ENCODE measurements around the gene LRMDA.

Gene LRMDA

DNA sequence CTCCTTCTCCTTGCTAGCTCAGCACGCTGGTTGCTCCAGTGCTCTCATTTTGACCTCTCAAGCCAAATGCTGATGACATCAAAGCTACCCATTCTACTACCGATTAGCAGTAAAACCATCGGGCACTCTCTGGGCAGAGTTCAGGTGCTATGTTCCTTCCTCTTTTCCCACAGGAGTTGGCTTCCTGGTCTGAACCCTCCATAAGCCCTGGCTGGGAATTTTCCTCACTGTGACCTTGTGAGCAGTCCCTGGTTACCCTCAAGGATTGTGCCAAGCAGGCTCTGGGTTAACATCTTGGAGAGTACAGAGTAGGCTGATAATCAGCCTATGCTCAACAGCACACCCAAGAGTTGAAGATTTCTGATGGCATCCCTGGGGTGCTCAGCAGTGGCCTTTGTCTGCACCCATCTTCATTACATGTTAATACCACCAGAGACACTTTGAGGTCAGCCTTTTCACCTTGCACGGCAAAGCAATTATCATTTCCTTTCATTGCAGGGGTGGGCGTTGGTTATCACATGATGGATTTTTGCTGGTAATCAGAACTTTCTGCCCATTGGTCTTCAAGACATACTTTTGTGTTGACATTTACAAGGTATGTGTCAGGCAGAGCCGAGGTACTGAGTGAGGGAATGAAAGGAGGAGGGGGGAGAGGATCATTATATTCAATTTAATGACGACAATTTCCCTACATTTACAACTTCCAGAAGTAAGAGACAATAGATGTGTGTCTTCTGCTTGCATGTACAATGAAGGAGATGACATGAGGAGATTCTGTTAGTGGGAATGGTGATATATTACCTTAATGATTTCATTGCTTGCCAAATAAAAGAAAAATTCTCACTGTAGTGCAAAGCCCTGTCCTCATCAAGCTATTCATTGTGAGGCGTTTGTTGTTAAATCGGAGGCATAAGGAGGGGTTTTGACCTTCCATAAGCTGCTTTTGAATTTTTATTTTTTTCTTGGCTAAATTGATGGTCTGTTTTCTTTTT, 452.0 kb downstream of the LRMDA start:
- ATAC-seq = no peak

DNA sequence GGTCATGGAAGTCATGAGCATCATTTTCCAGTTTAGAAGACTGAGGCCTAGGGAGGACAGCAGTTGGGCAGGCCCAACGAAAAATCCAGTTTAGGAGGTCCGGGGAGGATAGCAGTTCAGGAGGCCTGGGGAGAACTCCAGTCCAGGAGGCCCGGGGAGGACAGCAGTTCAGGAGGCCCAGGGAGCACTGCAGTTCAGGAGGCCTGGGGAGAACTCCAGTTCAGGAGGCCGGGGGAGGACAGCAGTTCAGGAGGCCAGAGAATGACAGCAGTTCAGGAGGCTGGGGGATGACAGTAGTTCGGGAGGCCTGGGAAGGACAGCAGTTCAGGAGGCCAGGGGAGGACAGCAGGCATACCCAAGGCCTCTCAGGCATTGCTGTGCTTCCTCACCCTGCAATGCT, 453.4 kb downstream of the LRMDA start:
- ATAC-seq = no peak

DNA sequence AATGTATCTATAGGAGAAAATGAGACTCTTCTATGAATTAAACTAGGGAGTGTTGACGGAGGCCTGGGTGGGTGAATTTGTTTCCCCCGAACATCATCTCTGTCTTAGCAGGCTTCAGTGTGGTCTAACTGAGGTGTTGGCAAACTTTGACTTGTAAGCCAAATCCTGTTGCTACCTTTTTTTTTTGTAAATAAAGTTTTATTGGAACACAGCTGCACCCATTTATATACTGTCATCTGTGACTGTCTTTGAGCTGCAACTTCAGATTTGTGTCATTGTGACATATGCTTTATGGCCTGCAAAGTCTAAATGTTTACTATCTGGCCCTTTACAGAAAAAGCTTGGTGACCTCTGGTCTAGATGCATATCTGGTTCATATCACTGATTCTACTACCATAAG, 455.9 kb downstream of the LRMDA start:
- no peak for ATAC-seq

DNA sequence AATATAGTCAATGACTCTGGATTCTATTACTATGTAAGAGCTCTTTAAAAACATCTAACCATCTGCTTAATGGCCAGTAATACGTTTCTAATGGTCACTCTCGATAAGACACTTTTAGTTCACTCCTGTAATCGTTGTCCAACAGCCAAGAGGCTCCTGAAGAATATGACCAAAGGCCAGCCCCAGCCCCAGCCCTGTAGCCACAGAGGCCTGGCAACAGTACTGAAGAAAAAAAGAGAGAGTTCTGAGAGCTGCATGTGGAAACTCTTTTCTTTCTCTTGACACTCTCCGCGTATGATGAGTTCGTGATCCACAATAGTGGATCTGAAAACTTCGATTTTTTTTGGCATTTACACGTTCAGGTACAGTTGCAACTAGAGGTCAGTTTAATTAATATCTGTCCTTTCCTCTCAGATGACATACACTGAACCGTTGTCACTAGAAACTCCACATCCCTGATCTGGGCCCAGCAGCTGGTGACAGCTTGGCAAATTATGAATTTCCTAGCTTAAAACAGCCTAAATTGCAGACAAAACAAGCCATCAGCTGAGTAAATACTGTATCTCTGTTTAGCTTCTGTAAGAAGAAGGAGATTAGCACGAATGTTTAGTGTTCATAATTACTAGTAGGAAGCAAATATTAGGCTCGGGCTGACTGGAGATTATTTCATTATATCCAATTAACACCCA, 456.7 kb downstream of the LRMDA start:
- ATAC-seq = no peak

DNA sequence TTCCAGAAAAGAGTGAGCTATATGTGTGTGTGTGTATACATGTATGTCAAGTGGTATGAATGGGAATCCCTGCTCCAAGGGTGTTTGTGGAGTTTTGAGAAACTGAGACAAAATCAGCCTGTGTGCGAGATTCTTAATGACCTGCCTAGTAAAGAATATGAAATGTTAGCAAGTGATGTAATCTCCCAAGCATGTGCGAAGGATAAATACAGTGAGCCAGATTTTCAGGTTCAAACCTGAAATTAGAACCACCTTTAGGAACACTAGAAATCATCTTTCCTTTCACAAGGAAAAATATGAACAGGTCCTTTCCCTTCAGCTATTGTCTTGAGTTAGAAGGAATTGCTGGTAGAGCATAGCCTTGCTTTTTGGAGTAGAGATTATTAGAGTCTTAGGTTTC, 457.6 kb downstream of the LRMDA start:
- ATAC-seq = no peak

DNA sequence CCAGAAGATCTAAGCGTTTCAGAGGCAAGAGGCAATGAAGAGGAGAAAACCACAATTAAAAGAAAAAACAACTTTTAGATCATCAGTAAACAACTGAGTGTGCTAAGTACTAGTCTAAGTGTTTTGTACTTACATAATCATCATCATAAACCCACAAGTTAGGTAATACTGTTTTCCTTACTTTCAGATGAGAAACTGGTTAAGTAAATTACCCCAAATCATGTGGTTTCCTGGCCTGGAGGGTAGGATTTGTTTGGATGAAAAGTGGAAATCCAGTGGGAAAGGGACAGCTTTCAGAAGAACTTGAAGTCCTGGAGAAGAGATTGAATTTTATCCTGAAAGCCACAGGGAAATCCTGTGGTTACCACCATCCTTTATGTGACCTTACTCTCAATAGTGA, 463.3 kb downstream of the LRMDA start:
- no peak for ATAC-seq

DNA sequence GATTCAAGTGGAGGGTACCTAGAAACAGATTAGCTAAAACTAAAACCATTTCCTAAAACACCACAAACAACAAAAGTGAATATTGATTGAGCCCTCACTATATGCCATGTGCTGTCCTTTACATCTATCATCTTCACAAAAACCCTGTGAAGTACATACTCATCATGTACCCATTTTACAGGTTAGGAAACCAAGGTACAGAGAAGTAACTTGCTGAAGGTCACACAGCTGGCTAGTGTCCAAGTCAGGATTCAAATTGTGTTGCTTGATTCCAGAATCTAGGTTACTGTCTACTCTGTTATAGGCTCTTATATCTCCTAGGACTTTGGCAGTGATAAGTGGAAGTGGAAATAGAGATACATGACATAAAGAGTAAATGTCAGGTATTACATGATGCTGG, 463.8 kb downstream of the LRMDA start:
- ATAC-seq = no peak

DNA sequence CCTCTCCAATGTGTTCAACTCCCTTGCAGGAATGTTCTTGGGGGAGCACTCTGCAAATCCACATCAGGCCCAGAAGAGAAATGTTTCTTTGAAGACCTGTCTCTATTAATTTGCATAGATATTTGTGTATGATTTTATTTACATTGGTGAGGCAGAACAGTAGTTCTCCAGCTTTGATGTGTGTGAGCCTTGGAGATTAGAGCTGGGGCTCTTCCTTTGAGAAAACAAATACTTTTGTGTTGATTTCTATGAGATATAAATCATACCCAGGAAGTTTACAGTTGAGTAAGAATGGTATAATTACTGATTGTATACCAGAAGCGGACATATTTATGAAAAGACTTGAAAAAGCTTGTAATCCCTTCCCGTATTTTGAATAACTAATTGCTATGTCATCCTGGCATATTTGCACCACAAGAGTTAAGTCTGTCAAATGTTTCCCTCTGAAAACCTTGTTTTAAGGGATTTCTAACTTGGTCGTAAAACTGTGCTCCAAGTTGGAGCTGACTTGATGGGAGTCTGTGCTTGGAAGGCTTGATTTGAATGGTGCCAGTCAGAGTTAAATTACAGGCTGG, 468.5 kb downstream of the LRMDA start:
- ATAC-seq = no peak

DNA sequence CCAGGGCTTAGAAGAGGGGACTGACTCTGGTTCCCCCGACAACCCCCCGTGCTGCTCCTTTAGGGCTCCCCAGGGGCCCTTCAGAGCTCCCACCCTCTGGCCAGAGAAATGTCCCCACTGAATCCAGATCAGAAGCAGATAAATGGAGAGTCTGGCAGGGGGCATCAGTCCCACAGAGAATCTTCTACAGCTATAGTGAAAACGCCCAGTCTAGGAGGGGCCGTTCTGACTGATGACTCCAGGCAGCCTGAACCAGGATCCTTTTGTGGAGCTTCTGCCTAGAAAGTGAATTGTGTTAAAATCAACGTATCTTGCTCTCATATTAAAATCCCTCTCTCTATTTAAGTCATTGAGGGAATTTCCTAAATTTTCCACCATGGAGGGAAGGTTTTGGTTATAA, 471.4 kb downstream of the LRMDA start:
- ATAC-seq = no peak

DNA sequence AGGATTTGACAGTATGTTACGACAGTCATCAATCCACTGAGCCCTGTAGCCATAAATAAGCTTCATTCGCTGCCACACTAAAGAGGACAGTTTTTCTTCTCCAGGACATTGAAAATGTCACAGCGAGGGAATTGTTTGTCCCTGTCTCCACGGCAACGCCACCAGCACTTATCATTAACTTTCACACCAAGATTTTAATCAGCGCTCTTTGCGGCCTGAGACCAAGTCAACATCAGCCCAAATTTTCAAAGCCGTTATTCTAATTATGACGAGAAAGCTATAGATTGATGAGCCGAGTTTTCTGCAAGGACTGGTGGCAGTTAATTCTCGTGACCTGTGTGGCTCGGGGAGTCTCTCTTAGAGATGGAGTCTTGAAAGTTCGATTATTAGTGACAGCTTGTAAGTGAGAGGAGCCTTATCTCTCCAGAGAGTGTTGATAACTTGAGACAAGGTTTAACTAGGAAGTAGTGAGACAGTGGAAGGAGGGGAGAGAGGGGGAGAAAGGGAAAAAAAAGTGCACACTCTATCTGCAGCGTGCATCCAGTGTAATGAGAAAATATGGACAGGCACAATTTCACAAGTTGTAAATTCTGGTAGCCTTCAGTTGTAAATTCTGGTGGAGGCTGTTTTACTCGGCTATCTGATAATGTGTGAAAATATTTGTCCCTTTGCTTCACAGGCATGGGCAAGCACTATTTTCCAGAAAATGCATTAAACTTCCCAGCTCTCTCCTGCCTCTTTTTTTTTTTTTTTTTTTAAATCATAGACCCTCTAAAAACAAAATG, 473.3 kb downstream of the LRMDA start:
- no peak for ATAC-seq

DNA sequence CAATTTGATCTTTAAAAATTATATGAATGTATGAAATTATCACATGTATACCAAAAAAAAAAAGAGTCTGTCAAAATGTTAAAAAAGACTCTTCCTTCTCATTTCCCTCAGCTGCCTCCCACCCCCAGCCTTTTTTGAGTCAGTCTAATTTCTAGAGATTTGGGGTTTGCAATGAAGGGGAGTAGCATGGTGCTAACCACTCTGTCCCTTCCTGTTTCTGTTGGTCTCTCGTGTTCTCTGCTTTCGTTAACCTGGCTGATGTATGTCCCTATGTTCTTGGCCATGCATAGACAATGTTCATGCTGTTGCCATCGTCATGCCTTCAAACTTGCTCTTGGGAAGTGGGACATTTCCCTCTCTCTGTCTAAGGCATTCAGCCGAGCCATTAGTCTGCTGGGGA, 474.1 kb downstream of the LRMDA start:
- no peak for ATAC-seq

DNA sequence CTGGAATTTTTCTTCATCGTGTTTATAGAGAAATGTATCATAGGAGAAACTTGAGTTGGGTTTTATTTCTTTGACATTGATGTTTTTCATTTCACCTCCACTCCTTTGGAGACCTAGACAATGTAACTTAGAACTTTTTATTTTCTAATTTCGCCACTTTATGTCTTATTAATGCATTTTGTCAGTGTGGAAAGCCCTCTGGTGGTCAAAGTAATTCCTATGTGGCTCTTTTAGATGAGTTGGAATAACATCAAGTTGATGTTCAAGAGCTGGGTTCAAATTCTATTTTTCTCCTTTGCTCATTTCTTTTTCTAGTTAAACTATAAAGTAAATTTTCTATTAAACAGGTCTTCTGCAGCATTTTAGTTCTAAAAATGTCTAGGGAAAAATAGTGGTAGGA, 478.6 kb downstream of the LRMDA start:
- ATAC-seq = no peak

DNA sequence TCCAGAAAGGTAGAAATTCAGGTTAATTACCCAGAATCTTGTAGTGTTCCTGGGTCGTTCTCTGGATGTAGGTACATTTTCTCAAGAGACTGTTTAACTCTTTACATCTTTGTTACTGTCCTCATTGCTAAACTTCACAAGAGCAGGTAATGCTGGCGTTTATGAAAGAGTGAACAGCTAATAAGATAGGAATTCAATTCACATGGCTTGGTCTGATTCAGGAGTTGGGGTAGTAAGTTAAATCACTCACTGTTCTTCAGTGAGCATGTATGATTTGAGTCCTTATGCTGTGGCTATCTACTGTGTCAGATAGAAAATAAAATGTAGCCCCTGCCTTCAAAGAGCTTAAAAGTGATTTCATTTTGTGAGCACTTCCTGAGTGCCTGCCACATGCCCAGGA, 480.0 kb downstream of the LRMDA start:
- ATAC-seq = no peak

DNA sequence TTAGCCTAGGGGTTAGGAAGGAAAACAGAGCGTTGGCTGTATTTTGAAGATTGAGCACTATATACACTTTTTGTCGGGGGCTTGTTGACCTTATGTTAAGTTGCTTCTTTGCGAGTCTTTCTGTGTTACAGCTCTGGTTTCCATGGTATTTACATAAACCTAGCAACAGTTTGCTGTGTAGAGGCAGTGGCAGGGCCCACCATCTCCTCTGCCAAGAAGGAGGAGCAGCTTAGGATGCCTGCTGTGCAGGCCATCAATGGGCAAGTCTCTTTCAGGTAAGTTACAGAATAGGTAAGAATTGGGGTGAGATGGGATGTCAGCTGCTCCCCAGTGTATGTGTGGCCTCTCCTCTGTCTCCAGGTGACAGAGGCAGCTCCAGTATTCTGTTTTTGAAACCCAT, 485.5 kb downstream of the LRMDA start:
- ATAC-seq = no peak

DNA sequence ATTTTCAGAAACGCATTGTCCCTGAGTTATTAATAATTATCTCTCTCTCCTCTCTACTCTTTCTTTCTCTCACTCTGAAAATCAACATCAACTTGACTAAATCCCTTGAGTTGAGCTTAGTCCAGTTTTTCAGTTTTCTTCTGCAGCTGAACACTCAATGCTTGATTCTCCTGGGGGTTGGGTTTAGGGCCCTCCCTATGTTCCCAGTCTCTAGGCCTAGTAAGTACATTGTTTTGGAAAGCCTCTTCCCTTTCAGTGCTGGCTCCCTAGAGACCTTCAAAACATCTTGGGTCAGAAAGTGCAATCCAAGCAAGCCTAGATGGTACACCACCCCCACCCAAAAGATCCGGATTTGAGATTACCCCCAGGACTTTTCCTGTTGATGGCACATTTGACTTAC, 488.5 kb downstream of the LRMDA start:
- ATAC-seq = no peak

DNA sequence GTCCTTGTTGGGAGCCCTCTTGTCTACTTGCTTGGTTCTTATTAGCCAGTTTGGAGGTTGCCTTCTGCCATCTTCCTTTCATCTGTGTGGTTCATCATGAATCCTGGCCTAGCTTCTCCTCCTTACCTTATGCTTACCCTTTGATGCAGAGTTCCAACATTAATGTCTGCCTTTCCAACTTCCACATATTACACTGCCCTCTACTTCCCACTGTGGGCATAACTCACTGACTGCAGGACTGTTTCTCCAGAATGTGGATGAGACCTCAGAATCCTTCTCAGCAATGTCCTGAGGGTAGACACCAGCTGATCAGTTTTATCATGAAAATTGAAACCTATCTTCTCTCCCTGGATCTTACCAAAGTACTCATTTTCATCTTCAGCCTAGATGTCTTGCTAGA, 491.0 kb downstream of the LRMDA start:
- ATAC-seq = no peak

DNA sequence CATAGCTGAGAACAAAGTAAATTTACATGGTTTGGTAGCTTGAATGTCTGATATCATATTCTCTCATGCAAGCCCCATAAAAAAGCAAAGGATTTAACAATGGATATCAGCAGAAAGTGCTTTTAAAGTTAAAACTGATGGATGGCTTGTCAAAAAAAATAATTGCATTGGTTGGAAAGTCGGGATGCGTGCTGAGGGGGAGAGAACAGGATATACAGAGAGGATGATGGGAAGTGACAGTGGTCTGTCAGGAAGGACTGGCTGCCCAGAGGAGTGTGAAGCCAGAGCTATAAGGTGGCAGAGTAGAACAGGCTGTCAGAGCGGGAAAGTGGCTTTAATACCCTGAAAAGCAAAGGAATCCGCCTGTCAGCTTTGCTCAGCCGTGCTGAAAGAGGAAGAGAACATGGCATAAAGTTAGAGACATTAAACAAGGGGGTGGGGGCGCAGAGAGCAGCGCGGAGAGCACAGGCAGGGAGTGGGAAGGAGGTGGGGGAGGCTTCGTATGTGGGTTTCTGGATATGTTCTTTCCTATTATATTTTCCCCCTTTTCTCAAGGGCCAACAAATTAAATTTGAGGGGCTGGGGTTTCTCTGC, 493.0 kb downstream of the LRMDA start:
- no peak for ATAC-seq

DNA sequence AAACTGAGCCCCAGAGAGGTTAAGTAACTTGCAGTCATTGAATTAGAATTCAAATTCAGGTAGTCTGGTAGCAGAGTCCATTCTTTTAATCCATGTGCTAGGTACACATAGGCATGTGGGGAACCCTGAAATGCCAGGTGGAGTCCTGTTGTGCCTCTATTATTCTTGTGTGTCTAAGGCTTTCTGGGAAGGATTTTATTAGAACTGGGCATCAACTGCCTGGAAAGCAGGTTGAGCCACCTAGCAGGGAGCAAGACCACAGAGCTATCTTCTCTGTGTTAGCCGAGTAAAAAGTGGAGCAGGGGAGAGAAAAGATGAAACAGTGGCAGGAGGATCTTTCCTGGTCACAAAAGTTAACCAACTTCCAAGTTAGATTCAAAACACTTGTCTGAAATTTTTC, 494.6 kb downstream of the LRMDA start:
- no peak for ATAC-seq

DNA sequence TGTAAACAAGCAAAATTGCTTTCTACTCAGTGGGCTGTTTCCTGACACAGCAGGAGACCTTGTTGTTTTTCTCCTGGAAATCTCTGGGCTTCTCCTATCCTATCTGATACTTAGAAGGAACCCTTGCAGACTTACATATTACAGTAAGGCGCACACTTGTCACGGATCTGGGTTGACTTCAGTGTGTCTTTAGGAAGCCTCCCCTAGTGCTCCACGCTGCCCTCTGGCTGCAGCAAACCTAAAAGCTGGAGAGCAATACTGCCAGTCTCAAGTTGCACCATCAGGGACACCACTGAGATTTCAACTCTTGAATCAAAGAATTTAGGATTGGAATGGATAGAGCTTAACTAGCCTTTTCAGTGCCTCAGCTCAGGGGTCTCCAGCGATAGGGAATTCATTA, 495.3 kb downstream of the LRMDA start:
- ATAC-seq = no peak

DNA sequence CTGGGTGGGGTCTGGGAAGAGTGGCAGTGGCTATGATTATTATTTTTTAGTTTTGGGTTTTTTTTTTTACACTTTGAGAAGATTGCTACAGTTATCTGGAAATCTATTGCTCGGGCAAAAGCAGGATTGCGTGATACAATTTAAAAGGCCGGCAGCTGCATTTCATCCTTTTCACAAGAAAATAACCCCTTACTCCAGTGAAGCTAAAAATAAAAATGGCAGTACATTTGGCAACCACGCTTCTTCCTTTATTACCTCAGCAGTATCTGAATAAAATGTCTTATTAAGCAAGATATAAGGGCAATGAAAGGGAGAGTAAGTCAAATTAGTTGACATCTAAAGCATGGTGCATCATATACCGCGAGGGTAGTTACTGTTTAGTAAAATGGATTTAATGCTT, 496.8 kb downstream of the LRMDA start:
- ATAC-seq = no peak

DNA sequence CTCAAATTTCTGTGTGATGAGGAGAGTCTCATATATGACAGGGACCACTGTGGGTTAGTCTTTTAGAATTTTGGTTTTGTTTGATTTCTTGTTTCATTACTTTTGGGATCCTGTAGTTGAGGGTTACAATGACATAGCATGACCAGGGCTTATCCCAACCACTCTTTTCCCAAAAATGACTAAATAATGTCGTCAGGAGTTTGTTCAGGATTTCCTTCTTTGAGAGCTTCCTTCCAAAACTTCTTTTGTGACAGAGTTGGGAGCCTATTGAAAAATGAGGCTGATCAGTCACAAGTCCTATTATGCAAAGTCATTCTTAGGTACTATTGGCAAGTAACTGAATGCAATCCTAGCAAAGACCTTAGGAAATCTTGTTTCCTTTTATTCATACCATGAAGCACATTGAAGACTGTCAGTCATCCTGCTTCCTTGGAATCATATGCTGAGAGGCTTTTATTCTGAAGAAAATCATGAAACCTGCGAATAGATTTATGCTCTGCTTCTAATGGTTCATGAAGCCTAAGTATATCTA, 498.3 kb downstream of the LRMDA start:
- ATAC-seq = no peak

DNA sequence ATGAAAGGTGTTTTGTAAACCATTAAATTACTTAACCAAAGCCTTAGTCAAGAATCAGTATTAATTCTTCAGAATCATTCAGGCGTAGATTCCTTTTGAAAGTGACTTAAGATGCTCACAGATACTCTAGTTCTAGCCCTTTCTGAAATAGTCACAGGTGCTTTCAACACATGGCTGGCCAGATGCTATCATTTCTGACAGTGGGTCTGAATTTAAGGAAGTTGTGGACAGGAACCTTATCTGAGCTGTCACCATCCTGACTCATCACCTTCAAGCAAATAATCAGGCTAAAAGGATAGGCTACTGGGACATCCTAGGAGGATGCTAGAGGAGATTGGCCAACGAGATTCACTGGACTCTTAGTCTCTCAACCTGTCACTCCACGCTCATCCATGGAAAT, 501.5 kb downstream of the LRMDA start:
- no peak for ATAC-seq
